ENCODE measurements around the gene CCL28. TPM values are rescaled to one million over a fixed set of nuclear protein-coding genes. Genes with fewer than 3 reads are reported as not detected.

The CCL28 gene
- total RNA-seq, 1 experiment from 2014 or later = 2.2 TPM

DNA sequence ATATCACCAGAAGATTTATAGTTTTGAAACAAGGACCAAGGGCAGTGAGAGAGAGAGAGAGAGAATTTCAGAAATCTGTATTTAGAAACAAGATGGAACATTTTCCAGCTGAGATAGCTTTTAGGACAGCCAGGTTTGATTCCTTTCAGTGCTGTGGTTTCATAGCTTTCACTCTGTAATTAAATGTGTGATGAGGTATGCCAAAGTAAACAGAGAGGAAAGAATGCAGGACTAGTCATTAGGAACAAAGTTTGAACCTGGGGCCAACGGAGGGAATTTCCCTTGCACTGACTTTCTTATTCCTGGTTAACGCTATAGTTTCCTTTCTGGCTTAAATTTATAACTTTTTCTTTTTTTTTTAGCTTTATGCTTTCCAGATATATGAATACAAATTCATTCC lies 10.0 kb upstream of the CCL28 start:
- intact Hi-C loops (cut with micrococcal nuclease; ENCODE audit: unreplicated experiment) = loop anchor here (1.0 to 2.0 kb wide), 2 partner anchors 10 to 109 kb away; partner anchors contain the start of gene HMGCS1
- H4K20me1 ChIP-seq (ENCODE audit: insufficient read depth) = no peaks in the 10 kb centered on the region
- H3K36me3 ChIP-seq (ENCODE audit: low read depth) = no peaks in the 10 kb centered on the region
- H2AFZ ChIP-seq = no peak overlapping the region
- CTCF ChIA-PET = interaction anchor here (0.7 to 0.9 kb wide), 3 partner anchors 62 to 380 kb away, joined by 3 to 4 read pairs (median 4); partner anchors contain the start of gene TMEM267
- DNase-seq = peak; percentile 56 to 95
- no TSS peak for BruUV-seq (replicated peaks)
- H3K27me3 ChIP-seq (ENCODE audit: insufficient read depth, low read depth) = no peaks in the 10 kb centered on the region
- H3K9me2 ChIP-seq (ENCODE audit: insufficient read depth) = no peaks in the 10 kb centered on the region
- no peaks in the 10 kb centered on the region for H3K9me3 ChIP-seq (ENCODE audit: insufficient read depth, low read depth)
- peaks cover 43% of the 10 kb centered on the region for H3K4me1 ChIP-seq (replicated peaks; ENCODE audit: insufficient read depth)
- peak overlapping the region; percentile 68 for H3K27ac ChIP-seq
- POLR2A ChIA-PET (ENCODE audit: unreplicated experiment) = interaction anchor here (0.5 to 0.7 kb wide), 4 partner anchors 9 to 102 kb away, joined by 3 to 10 read pairs (median 7); partner anchors contain the start of gene TMEM267
- no peak for TF ChIP-seq EZH2 (IDR thresholded peaks at IDR 0.05; ENCODE audit: low read depth)
- TF ChIP-seq, protein P1, sequence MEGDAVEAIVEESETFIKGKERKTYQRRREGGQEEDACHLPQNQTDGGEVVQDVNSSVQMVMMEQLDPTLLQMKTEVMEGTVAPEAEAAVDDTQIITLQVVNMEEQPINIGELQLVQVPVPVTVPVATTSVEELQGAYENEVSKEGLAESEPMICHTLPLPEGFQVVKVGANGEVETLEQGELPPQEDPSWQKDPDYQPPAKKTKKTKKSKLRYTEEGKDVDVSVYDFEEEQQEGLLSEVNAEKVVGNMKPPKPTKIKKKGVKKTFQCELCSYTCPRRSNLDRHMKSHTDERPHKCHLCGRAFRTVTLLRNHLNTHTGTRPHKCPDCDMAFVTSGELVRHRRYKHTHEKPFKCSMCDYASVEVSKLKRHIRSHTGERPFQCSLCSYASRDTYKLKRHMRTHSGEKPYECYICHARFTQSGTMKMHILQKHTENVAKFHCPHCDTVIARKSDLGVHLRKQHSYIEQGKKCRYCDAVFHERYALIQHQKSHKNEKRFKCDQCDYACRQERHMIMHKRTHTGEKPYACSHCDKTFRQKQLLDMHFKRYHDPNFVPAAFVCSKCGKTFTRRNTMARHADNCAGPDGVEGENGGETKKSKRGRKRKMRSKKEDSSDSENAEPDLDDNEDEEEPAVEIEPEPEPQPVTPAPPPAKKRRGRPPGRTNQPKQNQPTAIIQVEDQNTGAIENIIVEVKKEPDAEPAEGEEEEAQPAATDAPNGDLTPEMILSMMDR (conservative IDR thresholded peaks at IDR 0.05) = no peak
- H3K79me2 ChIP-seq (ENCODE audit: low read depth) = no peaks in the 10 kb centered on the region
- peaks cover 34% of the 10 kb centered on the region for H3F3A ChIP-seq (ENCODE audit: insufficient read depth, low read depth)
- H3K4me3 ChIP-seq = no peak overlapping the region
- H3K4me2 ChIP-seq = peak overlapping the region; percentile 50

DNA sequence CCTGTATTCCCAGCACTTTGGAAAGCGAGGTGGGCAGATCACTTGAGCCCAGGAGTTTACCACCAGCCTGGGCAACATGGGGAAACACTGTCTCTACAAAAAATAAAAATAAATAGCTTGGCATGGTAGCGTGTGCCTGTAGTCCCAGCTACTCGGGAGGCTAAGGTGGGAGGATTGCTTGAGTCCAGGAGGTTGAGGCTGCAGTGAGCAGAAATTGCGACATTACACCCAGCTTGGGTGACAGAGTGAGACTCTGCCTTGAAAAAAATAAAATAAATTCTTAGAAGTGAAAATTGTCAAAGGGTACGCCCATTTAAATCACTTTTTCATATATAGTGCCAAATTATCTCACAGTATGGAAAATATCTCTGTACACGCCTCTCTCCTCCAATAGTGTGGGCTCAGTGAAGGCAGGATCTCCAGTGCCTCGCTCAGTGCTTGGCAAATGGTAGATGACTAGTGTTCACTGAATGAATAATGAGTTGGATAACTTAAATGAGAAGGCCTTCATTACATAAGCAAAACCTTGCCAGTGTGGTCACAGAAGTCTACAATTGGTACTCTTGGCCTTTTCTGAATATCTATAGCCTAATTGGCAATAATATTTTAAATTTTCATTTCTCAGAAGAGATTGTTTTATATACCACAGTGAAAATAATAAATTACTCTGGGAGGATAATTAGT lies 9.4 kb upstream of the CCL28 start:
- Histone ChIP-seq H3K9me3 (ENCODE audit: insufficient read depth, low read depth) (no peaks in the 10 kb centered on the region), H3K27ac (peak overlapping the region; percentile 68), H4K20me1 (ENCODE audit: insufficient read depth) (no peaks in the 10 kb centered on the region), H3K4me1 (replicated peaks; ENCODE audit: insufficient read depth) (peaks cover 43% of the 10 kb centered on the region), H3F3A (ENCODE audit: insufficient read depth, low read depth) (peaks cover 31% of the 10 kb centered on the region), H3K79me2 (ENCODE audit: low read depth) (no peaks in the 10 kb centered on the region), H2AFZ (no peak overlapping the region), H3K4me3 (0 out of 2 replicates have a peak overlapping the region, but pooled peaks have one; percentile 2), H3K4me2 (peak overlapping the region; percentile 50), H3K9me2 (ENCODE audit: insufficient read depth) (no peaks in the 10 kb centered on the region), H3K36me3 (ENCODE audit: low read depth) (no peaks in the 10 kb centered on the region), H3K27me3 (ENCODE audit: insufficient read depth, low read depth) (no peaks in the 10 kb centered on the region)
- intact Hi-C loops (cut with micrococcal nuclease; ENCODE audit: unreplicated experiment) = loop anchor here (1.0 to 2.0 kb wide), 2 partner anchors 11 to 109 kb away; partner anchors contain the start of gene HMGCS1
- ChIA-PET CTCF (interaction anchor here (0.7 to 0.9 kb wide), 3 partner anchors 63 to 379 kb away, joined by 3 to 4 read pairs (median 4); partner anchors contain the start of gene TMEM267), POLR2A (ENCODE audit: unreplicated experiment) (interaction anchor here (0.5 to 0.8 kb wide), 2 partner anchors 8 to 62 kb away, joined by 3 read pairs; partner anchors contain the start of gene TMEM267)
- TF ChIP-seq, protein P1 (conservative IDR thresholded peaks at IDR 0.05) = no peak
- TF ChIP-seq EZH2 (IDR thresholded peaks at IDR 0.05; ENCODE audit: low read depth) = no peak
- BruUV-seq (replicated peaks) = no TSS peak
- DNase-seq = no peak

GRCh38 chr5:43420241-43420640 lies 8.1 kb upstream of the CCL28 start:
- CTCF ChIA-PET = no interaction called here
- Histone ChIP-seq H3K4me1 (replicated peaks; ENCODE audit: insufficient read depth) (peaks cover 39% of the 10 kb centered on the region), H2AFZ (no peak overlapping the region), H3K4me3 (no peak overlapping the region), H3K27ac (no peak overlapping the region), H3K9me2 (ENCODE audit: insufficient read depth) (no peaks in the 10 kb centered on the region), H3K9me3 (ENCODE audit: insufficient read depth, low read depth) (no peaks in the 10 kb centered on the region), H3F3A (ENCODE audit: insufficient read depth, low read depth) (peaks cover 22% of the 10 kb centered on the region), H3K36me3 (ENCODE audit: low read depth) (no peaks in the 10 kb centered on the region), H3K79me2 (ENCODE audit: low read depth) (no peaks in the 10 kb centered on the region), H4K20me1 (ENCODE audit: insufficient read depth) (no peaks in the 10 kb centered on the region), H3K27me3 (ENCODE audit: insufficient read depth, low read depth) (no peaks in the 10 kb centered on the region), H3K4me2 (no peak overlapping the region)
- BruUV-seq (replicated peaks) = no TSS peak
- POLR2A ChIA-PET (ENCODE audit: unreplicated experiment) = no interaction called here
- intact Hi-C loops (cut with micrococcal nuclease; ENCODE audit: unreplicated experiment) = no loop called here
- TF ChIP-seq EZH2 (IDR thresholded peaks at IDR 0.05; ENCODE audit: low read depth) = no peak
- TF ChIP-seq, protein P1 (conservative IDR thresholded peaks at IDR 0.05) = no peak
- DNase-seq = no peak
